IMR-90 (cell line): ENCODE measurements around the gene ADCY5. TPM values are rescaled to one million over a fixed set of nuclear protein-coding genes. Genes with fewer than 3 reads are reported as not detected.

Experiments
- ATAC-seq: fragments of 200-7000 bp; cut with Tn5 transposase; 2 replicates; pipeline ENCODE4 v1.9.1; 2020; ENCODE audit warnings: low read depth, mild to moderate bottlenecking, moderate library complexity
- BruUV-seq: library from RNA; stranded (reverse); fragments of 400-500 nt; replicated peaks from 2 replicates; lab custom pipeline; 2021; lab: Mats Ljungman, UMichigan
- CTCF ChIA-PET: fragments of 300-600 bp; formaldehyde crosslinking; extraction: SDS; loops from one replicate; lab custom pipeline; 2021; ENCODE audit warnings: antibody characterized with exemption; lab: Yijun Ruan, JAX
- POLR2A ChIA-PET: fragments of 300-600 bp; sonication (Branson Sonifier 250); formaldehyde crosslinking; loops from one replicate; lab custom pipeline; 2022; ENCODE audit warnings: antibody characterized with exemption; ENCODE audit not compliant: unreplicated experiment; lab: Charles Lee
- DNase-seq: peaks from one replicate; pipeline ENCODE4 v3.0.0; 2013
- H2AFZ ChIP-seq: replicated peaks from 2 replicates; pipeline ENCODE3; 2013; ENCODE audit warnings: low read length, mild to moderate bottlenecking; ENCODE audit not compliant: poor library complexity
- H2AK5ac ChIP-seq: 2 replicates; pipeline ENCODE4 v1.6.1; 2013; ENCODE audit warnings: low read depth, low read length, inconsistent platforms
- H2AK9ac ChIP-seq: replicated peaks from 2 replicates; pipeline ENCODE3; 2013; ENCODE audit warnings: mild to moderate bottlenecking, low read depth, low read length, moderate library complexity; ENCODE audit not compliant: poor library complexity
- H2BK120ac ChIP-seq: 2 replicates; pipeline ENCODE4 v1.6.1; 2013; ENCODE audit warnings: low read depth, low read length, inconsistent platforms
- H2BK15ac ChIP-seq: 3 replicates; pipeline ENCODE4 v1.6.1; 2013; ENCODE audit warnings: low read depth, low read length, inconsistent platforms
- H2BK20ac ChIP-seq: 2 replicates; pipeline ENCODE4 v1.6.1; 2013; ENCODE audit warnings: low read depth, mild to moderate bottlenecking, inconsistent platforms, low read length, moderate library complexity
- H2BK5ac ChIP-seq: 2 replicates; pipeline ENCODE4 v1.6.1; 2013; ENCODE audit warnings: mild to moderate bottlenecking, low read depth, low read length, inconsistent platforms; ENCODE audit not compliant: poor library complexity, severe bottlenecking
- H3K14ac ChIP-seq: replicated peaks from 2 replicates; pipeline ENCODE4 v1.6.1; 2013; ENCODE audit warnings: low read depth, low read length, inconsistent platforms
- H3K18ac ChIP-seq: 2 replicates; pipeline ENCODE4 v1.6.1; 2013; ENCODE audit warnings: low read depth, low read length, control low read depth
- H3K23ac ChIP-seq: 2 replicates; pipeline ENCODE4 v1.6.1; 2013; ENCODE audit warnings: low read depth, low read length, inconsistent platforms
- H3K27ac ChIP-seq: 2 replicates; pipeline ENCODE4 v1.5.1; 2013; ENCODE audit warnings: mild to moderate bottlenecking, control low read depth, low read length; ENCODE audit not compliant: insufficient read depth
- H3K27me3 ChIP-seq: 2 replicates; pipeline ENCODE4 v1.6.1; 2013; ENCODE audit warnings: low read length; ENCODE audit not compliant: control insufficient read depth, insufficient read depth
- H3K36me3 ChIP-seq: 2 replicates; pipeline ENCODE4 v1.6.1; 2013; ENCODE audit warnings: low read length, mixed read lengths; ENCODE audit not compliant: control insufficient read depth, insufficient read depth
- H3K4ac ChIP-seq: 2 replicates; pipeline ENCODE4 v1.6.1; 2013; ENCODE audit warnings: low read depth, low read length, inconsistent platforms
- H3K4me1 ChIP-seq: 2 replicates; pipeline ENCODE4 v1.6.1; 2013; ENCODE audit warnings: low read length, mixed read lengths; ENCODE audit not compliant: control insufficient read depth, insufficient read depth
- H3K4me2 ChIP-seq: 2 replicates; pipeline ENCODE4 v1.6.1; 2013; ENCODE audit warnings: low read depth, mild to moderate bottlenecking, control low read depth, low read length, moderate library complexity
- H3K4me3 ChIP-seq: 2 replicates; pipeline ENCODE4 v1.5.1; 2013; ENCODE audit warnings: low read depth, mild to moderate bottlenecking, control low read depth, low read length, moderate library complexity; ENCODE audit not compliant: insufficient read depth
- H3K56ac ChIP-seq: 2 replicates; pipeline ENCODE4 v1.6.1; 2013; ENCODE audit warnings: low read length, inconsistent platforms; ENCODE audit not compliant: insufficient read depth; ENCODE audit errors: extremely low read depth
- H3K79me1 ChIP-seq, 2 experiments: 2 replicates each; pipeline ENCODE4 v1.6.1; 2013; ENCODE audit warnings: low read length in 2 of 2, inconsistent platforms in 1 of 2, low read depth in 1 of 2
- H3K9ac ChIP-seq: 2 replicates; pipeline ENCODE4 v1.6.1; 2013; ENCODE audit warnings: low read depth, low read length, control low read depth
- H3K9me1 ChIP-seq: 2 replicates; pipeline ENCODE4 v1.6.1; 2013; ENCODE audit warnings: low read length, inconsistent platforms; ENCODE audit not compliant: insufficient read depth
- H3K9me3 ChIP-seq: 2 replicates; pipeline ENCODE4 v1.6.1; 2013; ENCODE audit warnings: low read length; ENCODE audit not compliant: control insufficient read depth, insufficient read depth
- H4K20me1 ChIP-seq: 2 replicates; pipeline ENCODE4 v1.6.1; 2013; ENCODE audit warnings: low read length, inconsistent platforms; ENCODE audit not compliant: insufficient read depth
- H4K5ac ChIP-seq: 2 replicates; pipeline ENCODE4 v1.6.1; 2013; ENCODE audit warnings: mild to moderate bottlenecking, low read depth, low read length, control low read depth
- H4K8ac ChIP-seq, 2 experiments: 2 replicates each; pipeline ENCODE4 v1.6.1; 2013; ENCODE audit warnings: low read depth in 2 of 2, low read length in 2 of 2, control low read depth in 1 of 2, inconsistent platforms in 1 of 2
- H4K91ac ChIP-seq: 2 replicates; pipeline ENCODE4 v1.6.1; 2013; ENCODE audit warnings: low read depth, low read length, inconsistent platforms; ENCODE audit not compliant: insufficient read depth
- BHLHE40 ChIP-seq: fragments of 150-350 bp; IDR thresholded peaks from 2 replicates; pipeline ENCODE4 v1.6.1; 2016; ENCODE audit warnings: mild to moderate bottlenecking, low read depth, low read length
- CEBPB ChIP-seq: IDR thresholded peaks from 2 replicates; pipeline ENCODE4 v1.6.1; 2012; ENCODE audit warnings: low read depth, low read length, improper control_type of control experiment
- CHD1 ChIP-seq: IDR thresholded peaks from 2 replicates; pipeline ENCODE4 v1.6.1; 2012; ENCODE audit warnings: low read depth, low read length, improper control_type of control experiment
- FOS ChIP-seq: fragments of 150-350 bp; IDR thresholded peaks from 2 replicates; pipeline ENCODE4 v1.6.1; 2016; ENCODE audit warnings: low read depth, low read length
- MAFK ChIP-seq: IDR thresholded peaks from 2 replicates; pipeline ENCODE4 v1.6.1; 2012; ENCODE audit warnings: low read depth, low read length, improper control_type of control experiment
- MAZ ChIP-seq: IDR thresholded peaks from 2 replicates; pipeline ENCODE4 v1.6.1; 2012; ENCODE audit warnings: low read depth, mild to moderate bottlenecking, low read length, improper control_type of control experiment, moderate library complexity, borderline replicate concordance
- MXI1 ChIP-seq: IDR thresholded peaks from 2 replicates; pipeline ENCODE4 v1.6.1; 2012; ENCODE audit warnings: low read depth, mild to moderate bottlenecking, low read length, moderate library complexity, borderline replicate concordance
- NFE2L2 ChIP-seq: fragments of 150-350 bp; IDR thresholded peaks from 2 replicates; pipeline ENCODE4 v1.6.1; 2016; ENCODE audit warnings: low read depth, mild to moderate bottlenecking, low read length
- POLR2A ChIP-seq: IDR thresholded peaks from 2 replicates; pipeline ENCODE4 v1.6.1; 2012; ENCODE audit warnings: mild to moderate bottlenecking, low read depth, low read length
- RAD21 ChIP-seq: IDR thresholded peaks from 2 replicates; pipeline ENCODE4 v1.6.1; 2012; ENCODE audit warnings: low read length, improper control_type of control experiment
- RCOR1 ChIP-seq: IDR thresholded peaks from 2 replicates; pipeline ENCODE4 v1.6.1; 2012; ENCODE audit warnings: mild to moderate bottlenecking, low read length, improper control_type of control experiment; ENCODE audit not compliant: insufficient replicate concordance
- RFX5 ChIP-seq: IDR thresholded peaks from 2 replicates; pipeline ENCODE4 v1.8.0; 2012; ENCODE audit warnings: low read depth, mild to moderate bottlenecking, low read length, moderate library complexity
- SMC3 ChIP-seq: fragments of 150-350 bp; IDR thresholded peaks from 2 replicates; pipeline ENCODE4 v1.6.1; 2016; ENCODE audit warnings: low read depth, mild to moderate bottlenecking, antibody characterized with exemption, low read length, moderate library complexity
- WGBS, 2 experiments: methylation state at CpG; one replicate each; pipeline versions ENCODE4 v1.1.5 to v1.1.7; 2013; ENCODE audit warnings: missing lambda C conversion rate in 2 of 2; ENCODE audit not compliant: insufficient read length in 1 of 2; ENCODE audit errors: extremely low coverage in 2 of 2; 5-methylcytosine and 5-hydroxymethylcytosine counted together
- dilution Hi-C: fragments of 300-500 bp; cut with HindIII; formaldehyde crosslinking; loops from one replicate; pipeline ENCODE4 v1.14.3; 2018; ENCODE audit warnings: low sequenced_read_pairs; ENCODE audit not compliant: unreplicated experiment
- in situ Hi-C: fragments of 300-500 bp; cut with MboI; formaldehyde crosslinking; loops from 3 replicates; pipeline ENCODE4 v1.14.3; 2019; ENCODE audit warnings: low sequenced_read_pairs, inconsistent platforms, mixed read lengths
- intact Hi-C: fragments of 100-400 bp; cut with micrococcal nuclease; formaldehyde crosslinking; loops from 2 replicates; pipeline ENCODE4 v1.10.0; 2022
- polyA plus RNA-seq, 3 experiments: library from polyadenylated mRNA; depleted of rRNA; stranded (reverse); fragments of >200 nt; gene quantifications; 2 replicates each; pipeline ENCODE4 v1.2.3, GENCODE V29; 2012; ENCODE audit warnings: low replicate concordance in 1 of 3
- total RNA-seq: library from RNA; depleted of rRNA; stranded (reverse); fragments of >200 nt; gene quantifications from 2 replicates; pipeline ENCODE4 v1.2.3, GENCODE V29; 2012
- TF ChIP-seq, protein P1 (sequence below): conservative IDR thresholded peaks from 2 replicates; pipeline ENCODE4 v1.5.1; 2012; ENCODE audit warnings: mild to moderate bottlenecking, low read depth, low read length, improper control_type of control experiment
- TF ChIP-seq, protein P2 (sequence below): fragments of 150-350 bp; IDR thresholded peaks from 2 replicates; pipeline ENCODE4 v1.6.1; 2017; ENCODE audit warnings: mild to moderate bottlenecking, antibody characterized with exemption, low read length, low read depth
- TF ChIP-seq, protein P3 (sequence below): fragments of 150-350 bp; IDR thresholded peaks from 2 replicates; pipeline ENCODE4 v1.6.1; 2016; ENCODE audit warnings: low read depth, mild to moderate bottlenecking, low read length, moderate library complexity, borderline replicate concordance

Gene ADCY5
- total and polyA plus RNA-seq, 2 of the 4 experiments (the other 2 are of a cell fraction) = 0.14 to 0.18 TPM

DNA sequence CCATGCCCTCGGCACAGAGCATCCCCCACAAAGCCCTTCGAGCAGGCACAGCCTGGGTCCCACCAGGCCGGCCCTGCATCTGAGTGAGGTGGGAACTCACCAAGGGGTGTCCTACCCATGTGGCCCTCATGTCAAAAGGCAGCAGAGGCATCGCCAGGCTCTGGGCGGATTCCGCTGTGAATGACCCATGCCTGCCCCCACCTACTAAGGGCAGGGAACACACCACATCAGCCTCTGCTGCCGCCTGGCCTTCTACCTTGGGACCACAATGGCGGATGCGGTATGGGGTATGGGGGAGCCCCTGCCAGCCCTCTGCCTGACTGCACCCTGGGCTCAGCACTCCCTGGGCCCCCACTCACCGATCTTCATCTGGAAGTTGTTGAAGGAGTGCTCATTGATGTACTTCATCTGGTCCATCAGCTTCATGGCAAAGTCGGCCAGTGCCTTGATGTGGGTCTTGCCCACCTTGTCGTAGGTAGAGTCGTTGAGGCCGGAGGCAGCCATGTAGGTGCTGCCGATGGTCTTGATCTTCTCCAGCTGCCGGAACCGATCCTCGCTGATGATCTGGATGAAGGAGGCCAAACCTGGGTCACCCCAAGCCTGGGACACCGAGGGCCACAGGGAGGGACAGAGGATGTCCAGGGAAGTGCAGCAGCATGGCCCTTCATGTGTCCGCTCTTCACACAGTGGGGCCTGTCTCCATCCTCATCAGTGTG lies 159.3 kb downstream of the ADCY5 start:
- Histone ChIP-seq H3K4ac (no peak overlapping the region), H2BK20ac (no peak overlapping the region), H3K4me2 (no peak overlapping the region), H2AK5ac (no peak overlapping the region), H4K5ac (no peak overlapping the region), H2BK120ac (no peak overlapping the region), H3K4me1 (no peaks in the 10 kb centered on the region), H3K9me1 (no peaks in the 10 kb centered on the region), H2AFZ (no peak overlapping the region), H3K23ac (no peak overlapping the region), H2BK15ac (no peak overlapping the region), H4K8ac (no peak overlapping the region), H4K91ac (no peak overlapping the region), H2BK5ac (no peak overlapping the region), H3K79me1 (no peaks in the 10 kb centered on the region), H3K18ac (no peak overlapping the region), H2AK9ac (no peak overlapping the region), H3K27me3 (peaks cover 24% of the 10 kb centered on the region), H3K9ac (no peak overlapping the region), H3K56ac (no peak overlapping the region), H4K20me1 (no peaks in the 10 kb centered on the region), H3K27ac (no peak overlapping the region), H3K9me3 (no peaks in the 10 kb centered on the region), H3K36me3 (no peaks in the 10 kb centered on the region), H3K4me3 (no peak overlapping the region), H3K14ac (no peak overlapping the region)
- dilution Hi-C loops = no loop called here
- TF ChIP-seq BHLHE40 = no peak
- no peak for TF ChIP-seq POLR2A
- no peak for TF ChIP-seq RFX5
- TF ChIP-seq FOS = no peak
- no peak for TF ChIP-seq MXI1
- no peak for TF ChIP-seq CHD1
- TF ChIP-seq MAFK = no peak
- TF ChIP-seq, protein P1, sequence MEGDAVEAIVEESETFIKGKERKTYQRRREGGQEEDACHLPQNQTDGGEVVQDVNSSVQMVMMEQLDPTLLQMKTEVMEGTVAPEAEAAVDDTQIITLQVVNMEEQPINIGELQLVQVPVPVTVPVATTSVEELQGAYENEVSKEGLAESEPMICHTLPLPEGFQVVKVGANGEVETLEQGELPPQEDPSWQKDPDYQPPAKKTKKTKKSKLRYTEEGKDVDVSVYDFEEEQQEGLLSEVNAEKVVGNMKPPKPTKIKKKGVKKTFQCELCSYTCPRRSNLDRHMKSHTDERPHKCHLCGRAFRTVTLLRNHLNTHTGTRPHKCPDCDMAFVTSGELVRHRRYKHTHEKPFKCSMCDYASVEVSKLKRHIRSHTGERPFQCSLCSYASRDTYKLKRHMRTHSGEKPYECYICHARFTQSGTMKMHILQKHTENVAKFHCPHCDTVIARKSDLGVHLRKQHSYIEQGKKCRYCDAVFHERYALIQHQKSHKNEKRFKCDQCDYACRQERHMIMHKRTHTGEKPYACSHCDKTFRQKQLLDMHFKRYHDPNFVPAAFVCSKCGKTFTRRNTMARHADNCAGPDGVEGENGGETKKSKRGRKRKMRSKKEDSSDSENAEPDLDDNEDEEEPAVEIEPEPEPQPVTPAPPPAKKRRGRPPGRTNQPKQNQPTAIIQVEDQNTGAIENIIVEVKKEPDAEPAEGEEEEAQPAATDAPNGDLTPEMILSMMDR = no peak
- no peak for TF ChIP-seq NFE2L2
- TF ChIP-seq, protein P2, sequence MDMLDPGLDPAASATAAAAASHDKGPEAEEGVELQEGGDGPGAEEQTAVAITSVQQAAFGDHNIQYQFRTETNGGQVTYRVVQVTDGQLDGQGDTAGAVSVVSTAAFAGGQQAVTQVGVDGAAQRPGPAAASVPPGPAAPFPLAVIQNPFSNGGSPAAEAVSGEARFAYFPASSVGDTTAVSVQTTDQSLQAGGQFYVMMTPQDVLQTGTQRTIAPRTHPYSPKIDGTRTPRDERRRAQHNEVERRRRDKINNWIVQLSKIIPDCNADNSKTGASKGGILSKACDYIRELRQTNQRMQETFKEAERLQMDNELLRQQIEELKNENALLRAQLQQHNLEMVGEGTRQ = no peak
- TF ChIP-seq RAD21 = no peak
- no peak for TF ChIP-seq CEBPB
- no peak for TF ChIP-seq SMC3
- TF ChIP-seq RCOR1 = no peak
- no peak for TF ChIP-seq MAZ
- TF ChIP-seq, protein P3, sequence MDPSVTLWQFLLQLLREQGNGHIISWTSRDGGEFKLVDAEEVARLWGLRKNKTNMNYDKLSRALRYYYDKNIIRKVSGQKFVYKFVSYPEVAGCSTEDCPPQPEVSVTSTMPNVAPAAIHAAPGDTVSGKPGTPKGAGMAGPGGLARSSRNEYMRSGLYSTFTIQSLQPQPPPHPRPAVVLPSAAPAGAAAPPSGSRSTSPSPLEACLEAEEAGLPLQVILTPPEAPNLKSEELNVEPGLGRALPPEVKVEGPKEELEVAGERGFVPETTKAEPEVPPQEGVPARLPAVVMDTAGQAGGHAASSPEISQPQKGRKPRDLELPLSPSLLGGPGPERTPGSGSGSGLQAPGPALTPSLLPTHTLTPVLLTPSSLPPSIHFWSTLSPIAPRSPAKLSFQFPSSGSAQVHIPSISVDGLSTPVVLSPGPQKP = no peak
- POLR2A ChIA-PET = no interaction called here
- no TSS peak for BruUV-seq
- in situ Hi-C loops = no loop called here
- CTCF ChIA-PET = no interaction called here
- ATAC-seq = no peak
- intact Hi-C loops = no loop called here
- no peak for DNase-seq
- WGBS, 2 experiments = 80% methylated on average over 11 of the region's 20 CpGs; no CpG with 5 or more reads in 1 of the 2 experiments
